Measurements from ENCODE around the gene DNER.

The DNER gene

DNA sequence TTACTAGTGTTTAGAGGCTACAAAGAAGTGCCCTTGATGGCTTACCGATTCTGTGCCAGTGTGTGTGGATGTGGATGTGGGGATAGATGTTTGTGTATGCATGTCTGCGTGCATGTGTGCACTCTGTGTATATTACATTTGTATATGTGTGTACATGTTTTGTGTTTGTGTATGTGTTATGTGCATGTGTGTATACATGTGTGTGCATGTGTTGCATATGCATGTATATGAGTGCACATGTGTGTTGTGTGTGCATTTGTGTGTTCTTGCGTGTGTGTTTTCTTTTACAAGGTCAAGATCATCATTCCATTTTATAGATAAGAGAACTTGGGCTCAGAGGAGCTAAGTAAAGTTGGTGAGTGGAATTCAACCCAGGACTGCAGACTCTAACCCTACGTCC lies 226.1 kb downstream of the DNER start:
- no peak for DNase-seq (ENCODE audit: low read depth)

DNA sequence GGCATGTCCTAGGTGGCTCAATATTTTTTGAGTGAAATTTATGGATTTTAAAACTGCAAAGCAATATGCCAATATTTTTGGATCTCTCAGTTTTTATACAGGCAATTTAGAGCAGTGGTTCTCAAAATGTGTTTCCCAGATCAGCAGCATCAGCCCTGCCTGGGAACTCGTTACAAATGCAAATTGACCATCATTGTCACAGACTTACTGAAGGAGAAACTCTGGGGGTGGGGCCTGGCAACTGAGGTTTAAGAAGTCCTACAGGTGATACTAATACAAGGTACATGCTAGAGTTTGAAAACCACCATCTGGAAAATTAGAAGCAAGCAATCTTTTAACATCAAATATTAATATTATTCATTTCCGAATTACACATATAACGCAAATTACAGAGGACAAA lies 227.7 kb downstream of the DNER start:
- DNase-seq (ENCODE audit: low read depth) = no peak

DNA sequence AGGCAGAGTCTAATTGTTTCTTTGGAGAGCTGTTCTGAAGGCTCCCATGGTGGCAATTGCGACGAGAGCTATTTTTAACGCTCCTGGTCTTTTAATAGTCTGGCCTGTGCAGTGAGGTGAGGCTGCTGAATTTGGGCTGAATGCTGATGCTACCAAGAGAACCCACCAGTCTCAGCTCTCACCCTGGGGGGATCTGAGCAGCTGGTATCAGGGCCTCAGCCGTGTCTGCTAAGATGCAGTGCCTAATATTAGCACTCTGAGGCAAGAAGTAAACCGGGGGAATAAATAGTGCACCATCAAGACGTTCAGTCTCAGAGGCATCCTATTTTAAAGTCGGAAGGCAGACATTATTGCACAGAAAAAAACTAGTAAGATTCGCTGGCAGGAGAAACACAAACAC lies 228.5 kb downstream of the DNER start:
- DNase-seq (ENCODE audit: low read depth) = no peak

DNA sequence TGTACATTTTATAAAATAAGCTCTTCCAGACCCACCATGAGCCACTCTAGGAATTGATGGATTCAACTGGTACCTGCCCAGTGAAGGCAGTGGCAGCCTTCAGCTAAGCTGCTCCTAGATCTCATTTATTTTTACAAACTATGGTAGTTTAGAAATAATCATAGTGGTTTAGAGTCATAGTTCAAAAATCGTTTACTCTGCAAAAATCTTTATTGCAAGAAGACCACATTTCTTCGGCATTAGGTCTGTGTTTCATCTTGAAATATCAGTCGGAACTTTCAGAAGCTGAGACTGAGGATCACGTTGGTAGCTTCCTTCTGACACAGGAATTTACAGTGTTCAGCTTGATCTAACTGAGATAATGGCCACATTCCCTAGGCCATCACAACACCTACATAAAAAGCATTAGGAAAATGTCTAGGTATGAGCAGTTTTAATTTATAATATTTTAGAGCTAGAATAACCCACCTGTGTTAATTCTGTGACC lies 237.0 kb downstream of the DNER start:
- no peak for DNase-seq (ENCODE audit: low read depth)

DNA sequence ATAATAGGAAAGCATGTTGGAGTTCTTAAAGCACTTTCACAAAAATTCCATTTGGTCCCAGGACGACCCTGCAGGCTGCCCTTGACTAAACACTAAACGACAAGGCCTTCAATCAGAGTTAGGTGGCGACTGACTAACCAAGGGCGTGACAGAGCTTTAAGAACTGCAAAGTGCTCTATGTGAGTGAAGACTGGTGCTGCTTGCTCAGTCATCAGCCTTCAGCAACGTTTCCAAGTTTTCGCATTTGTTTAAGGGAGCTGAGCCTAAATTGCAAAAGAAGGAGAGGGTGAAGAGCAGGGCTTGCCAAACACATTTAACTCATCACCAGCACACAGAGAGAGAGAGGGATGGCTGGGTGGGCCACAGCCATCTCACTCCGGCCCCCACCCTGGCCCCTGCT lies 238.6 kb downstream of the DNER start:
- DNase-seq (ENCODE audit: low read depth) = no peak

DNA sequence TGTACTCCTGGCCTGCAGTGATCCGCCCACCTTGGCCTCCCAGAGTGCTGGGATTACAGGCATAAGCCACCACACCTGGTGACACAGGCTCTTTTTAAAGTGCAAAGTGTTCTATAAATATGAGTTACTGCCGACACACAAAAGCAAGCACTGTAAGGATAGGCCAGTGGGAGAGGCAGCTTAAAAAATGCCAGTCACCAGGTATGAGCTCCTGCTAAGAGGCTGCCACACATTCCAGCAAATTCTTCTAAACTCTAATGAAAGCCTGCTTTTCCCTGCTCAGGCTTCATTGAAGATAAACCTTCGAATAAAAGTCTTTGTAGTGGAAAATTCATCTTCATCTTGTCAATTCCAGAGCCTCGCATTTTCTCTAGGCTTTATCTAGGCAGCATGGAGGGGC lies 240.2 kb downstream of the DNER start:
- no peak for DNase-seq (ENCODE audit: low read depth)

DNA sequence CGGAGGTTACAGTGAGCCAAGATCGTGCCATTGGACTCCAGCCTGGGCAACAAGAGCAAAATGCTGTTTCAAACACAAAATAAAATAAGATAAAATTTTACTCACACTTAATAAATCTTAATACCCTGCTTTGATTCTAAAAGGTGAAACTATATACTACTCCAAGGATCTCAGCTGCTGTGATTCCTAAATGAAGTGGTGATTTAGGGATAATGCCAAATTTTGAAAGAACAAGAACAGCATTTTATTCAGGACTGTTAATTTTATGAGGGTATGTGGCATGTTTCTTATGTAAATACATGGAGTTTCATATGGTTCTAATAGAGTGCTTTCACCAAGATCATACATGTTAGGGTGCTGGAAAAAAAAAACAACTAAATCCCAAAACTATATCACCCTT lies 243.6 kb downstream of the DNER start:
- DNase-seq (ENCODE audit: low read depth) = no peak

DNA sequence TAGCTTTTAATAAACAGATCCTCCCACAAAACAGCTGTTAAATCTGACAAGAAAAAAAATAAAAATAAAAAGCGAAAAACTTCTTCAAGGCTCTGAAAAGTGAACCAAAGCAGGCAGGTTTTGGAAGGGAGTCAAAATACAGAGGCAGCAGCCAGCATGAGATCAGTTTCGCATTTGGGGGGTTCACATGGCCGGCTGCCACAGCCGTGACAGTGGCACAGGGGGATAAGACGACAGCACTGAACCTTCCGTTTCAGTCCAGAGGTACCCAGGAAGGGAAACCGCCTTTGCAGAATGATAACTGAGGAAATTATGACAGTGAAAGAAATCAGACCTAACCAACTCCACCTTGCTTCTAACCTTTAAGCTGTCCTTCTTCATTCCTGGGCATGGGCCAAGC lies 246.6 kb downstream of the DNER start:
- no peak for DNase-seq (ENCODE audit: low read depth)

DNA sequence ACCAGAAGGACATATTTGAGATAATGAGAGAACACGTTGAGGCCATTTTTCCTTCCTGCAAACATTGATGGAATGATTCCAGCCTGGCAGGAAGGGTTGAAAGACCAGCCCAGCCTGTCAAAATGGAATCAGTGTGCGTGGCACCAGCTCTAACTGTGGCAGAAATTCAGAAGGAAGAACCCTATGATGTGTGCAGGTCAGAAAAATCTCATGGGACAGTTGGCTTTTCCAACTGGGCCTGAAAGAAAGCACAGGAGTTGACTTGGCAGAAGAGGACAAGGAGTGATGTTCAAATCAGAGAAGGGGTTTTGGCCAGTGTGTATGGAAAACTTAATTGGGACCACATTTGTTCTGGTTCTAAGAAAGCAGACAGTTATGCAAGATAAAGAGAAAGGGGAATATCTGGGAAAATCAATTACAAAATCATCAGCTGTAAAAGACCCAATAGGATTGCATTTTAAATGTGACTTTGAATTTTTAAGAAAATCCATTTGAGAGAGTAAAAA lies 250.5 kb downstream of the DNER start:
- DNase-seq (ENCODE audit: low read depth) = no peak

DNA sequence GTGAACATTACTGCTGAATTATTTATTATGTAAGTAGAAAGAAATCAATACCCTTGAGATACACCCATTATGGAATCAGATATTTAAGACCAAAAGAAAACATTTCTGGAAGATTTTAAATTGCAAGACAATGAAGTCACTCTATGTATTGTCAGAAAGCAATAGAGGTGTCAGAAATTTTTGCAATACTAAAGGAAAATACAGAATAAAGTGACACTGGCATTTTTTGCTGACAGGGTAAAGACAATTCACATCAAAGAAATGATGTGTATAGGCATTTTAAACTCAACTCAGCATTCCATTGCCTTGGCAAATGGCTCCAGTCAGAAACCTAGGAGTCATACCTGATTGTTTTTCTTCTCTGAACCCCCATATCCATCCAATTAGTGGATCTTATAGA lies 252.2 kb downstream of the DNER start:
- DNase-seq (ENCODE audit: low read depth) = no peak

DNA sequence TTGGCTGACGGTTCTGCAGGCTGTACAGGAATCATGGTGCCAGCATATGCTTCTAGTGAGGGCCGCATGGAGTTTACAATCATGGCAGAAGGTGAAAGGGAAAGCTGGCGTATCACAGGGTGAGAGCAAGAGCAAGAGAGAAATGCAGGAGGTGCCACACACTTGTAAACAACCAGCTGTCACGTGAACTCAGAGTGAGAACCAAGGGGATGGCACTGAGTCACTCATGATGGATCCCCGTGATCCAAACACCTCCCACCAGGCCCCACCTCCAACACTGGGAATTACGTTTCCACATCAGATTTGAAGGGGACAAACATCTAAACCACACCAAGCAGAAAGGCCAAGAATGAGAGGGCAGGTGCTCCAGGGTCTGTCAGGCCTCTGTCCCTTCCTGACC lies 258.3 kb downstream of the DNER start:
- no peak for DNase-seq (ENCODE audit: low read depth)

DNA sequence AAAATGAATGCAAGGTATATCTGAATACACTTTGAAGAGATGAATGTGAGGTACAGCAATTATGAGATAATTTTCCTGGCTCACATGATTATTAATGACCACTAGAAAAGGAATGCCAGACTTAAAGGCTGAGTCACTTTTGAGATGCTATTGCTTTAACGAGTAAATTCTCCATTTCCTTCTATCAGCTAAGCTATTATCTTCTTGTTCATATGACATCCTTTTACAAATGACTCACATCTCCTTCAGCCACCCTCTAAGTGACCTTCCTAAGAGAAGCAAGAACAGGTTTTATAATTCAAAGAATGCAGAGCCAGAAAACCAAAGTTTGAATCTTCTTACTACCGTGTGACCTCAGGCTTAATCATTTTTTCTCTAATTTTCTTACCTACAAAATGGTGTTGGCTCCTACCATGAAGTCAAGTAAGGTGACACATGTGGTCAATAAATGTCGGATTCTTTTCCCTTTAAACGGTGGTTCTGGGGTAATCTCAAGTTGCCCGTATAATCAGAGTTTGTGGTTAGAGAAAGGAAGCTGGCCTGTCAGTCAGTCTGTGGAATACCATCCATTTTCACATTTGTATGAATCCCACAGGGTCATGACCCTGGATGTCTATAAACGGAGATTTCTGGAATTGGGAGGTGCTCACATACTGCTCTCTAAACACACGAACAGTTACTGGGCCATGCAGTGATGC lies 259.3 kb downstream of the DNER start:
- peak; percentile 87 for DNase-seq (ENCODE audit: low read depth)

DNA sequence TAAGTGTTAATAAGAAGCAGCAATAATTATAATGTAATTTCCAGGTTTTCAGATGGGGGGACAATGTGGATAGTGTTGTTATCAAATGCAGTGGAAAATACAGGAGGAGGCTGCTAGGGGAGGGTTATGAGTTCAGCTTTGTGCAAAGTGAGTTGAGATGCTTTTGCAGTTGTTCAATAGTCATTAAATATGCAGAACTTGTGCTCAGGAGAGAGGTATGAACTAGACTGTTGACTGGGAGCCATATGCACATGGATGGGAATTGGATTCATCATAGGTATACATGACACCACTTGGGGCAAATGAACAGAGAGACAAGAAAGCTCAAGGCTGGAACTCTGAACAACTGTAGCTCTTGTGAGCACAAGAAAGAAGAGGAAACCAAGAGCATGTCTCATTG lies 261.1 kb downstream of the DNER start:
- DNase-seq (ENCODE audit: low read depth) = no peak

DNA sequence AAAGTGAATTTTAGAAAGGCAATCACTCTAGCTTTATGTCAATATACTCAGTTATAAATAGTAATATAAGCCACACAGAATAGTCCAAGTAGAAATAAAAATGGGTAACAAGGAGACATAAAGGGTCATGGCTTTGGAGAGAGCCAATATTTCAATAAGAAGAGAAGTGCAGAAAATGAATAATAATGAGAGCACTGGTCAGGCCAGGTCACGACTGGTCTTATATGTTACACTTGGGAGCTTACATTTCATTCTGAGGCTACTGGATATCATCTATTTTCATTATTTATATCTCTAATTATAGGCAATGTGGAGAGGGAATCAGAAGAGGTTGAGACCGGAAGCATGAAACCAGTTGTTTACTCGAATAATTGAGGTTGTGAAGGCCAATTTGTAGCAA lies 262.5 kb downstream of the DNER start:
- DNase-seq (ENCODE audit: low read depth) = no peak

DNA sequence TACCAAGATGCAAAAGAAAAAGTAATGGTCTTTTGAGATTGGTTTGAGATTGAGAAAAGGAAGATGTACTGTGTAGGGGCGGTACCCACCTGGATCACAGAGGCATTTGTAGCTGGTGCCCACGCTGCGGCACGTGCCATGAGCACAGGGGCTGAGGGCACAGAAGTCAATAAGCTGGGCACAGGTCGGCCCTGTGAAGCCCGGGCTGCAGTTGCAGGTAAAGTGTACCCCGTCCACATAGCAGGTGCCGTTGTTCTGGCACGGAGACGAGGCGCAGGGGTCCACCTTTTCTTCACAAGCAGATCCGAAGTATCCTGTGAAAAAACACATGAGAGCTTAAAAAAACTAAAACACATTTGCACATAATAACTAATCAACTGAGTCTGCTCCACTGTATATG lies 267.1 kb downstream of the DNER start:
- DNase-seq (ENCODE audit: low read depth) = no peak

DNA sequence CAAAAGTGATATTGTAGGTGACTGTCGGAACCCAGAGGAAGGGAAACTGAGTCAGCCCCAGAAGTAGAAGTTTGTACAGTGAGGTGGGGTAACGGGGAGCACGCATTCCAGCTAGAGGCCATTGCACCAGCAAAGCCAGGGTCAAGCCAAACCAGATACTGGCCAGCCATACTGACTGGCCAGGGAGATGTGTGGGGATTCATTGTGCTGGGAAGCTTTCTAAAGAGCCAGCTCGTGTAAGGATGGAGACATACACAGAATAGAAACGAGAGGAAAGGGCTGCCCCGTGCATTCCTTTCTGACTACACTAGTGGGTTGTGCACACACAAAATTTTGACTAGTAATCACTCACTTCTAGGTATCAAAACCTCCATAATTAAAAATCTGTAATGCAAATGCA lies 268.0 kb downstream of the DNER start:
- no peak for DNase-seq (ENCODE audit: low read depth)

DNA sequence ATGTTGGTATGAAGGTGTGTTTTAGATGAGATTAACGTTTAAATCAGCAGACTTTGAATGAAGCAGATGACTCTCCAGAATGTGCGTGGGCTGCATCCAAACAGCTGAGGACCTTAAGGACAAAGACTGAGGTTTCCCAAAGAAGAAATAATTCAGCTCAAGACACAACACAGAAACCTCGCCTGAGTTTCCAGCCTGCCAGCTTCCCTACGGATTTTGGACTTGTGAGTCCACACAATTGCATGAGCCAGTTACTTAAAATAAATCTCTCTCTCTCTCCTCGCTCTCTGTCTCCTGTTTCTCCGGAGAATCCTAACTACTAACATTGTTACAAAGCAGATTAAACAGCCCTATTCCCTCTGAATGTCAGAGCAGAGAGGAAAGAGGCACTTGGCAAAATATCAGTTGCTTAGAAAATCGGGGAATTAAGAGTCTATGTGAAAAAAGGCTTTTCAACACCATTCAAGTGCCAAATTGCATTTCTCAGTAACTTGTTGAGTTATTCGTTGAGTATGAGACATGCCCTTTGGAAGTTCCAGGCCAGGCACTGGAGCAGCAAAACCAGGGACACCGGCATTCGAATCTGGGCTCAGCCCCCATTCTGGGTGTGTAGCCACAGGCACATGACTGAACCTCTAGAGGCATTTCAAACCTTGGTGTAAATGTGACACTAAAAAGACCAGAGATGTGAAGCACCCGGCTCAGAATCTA lies 268.7 kb downstream of the DNER start:
- no peak for DNase-seq (ENCODE audit: low read depth)

DNA sequence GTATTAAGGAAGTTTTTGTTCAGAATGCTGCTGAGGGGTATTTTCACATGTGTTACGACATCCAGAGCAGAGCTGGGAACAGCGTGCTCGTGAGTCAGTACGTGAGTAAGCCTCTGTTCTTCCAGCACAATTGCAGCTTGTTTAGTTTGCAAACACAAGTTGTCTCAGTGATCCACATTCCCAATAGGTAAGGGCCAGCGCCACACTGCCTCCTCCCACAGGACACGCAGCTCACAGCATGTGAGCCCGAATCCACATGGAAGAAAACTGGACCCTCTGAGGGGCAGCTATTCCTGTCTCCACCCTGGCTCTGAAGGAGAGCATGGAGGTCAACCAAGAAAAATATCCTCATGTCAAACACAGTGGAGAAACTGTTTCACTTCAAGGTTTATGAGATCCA lies 269.3 kb downstream of the DNER start:
- peak; percentile 94 for DNase-seq (ENCODE audit: low read depth)

DNA sequence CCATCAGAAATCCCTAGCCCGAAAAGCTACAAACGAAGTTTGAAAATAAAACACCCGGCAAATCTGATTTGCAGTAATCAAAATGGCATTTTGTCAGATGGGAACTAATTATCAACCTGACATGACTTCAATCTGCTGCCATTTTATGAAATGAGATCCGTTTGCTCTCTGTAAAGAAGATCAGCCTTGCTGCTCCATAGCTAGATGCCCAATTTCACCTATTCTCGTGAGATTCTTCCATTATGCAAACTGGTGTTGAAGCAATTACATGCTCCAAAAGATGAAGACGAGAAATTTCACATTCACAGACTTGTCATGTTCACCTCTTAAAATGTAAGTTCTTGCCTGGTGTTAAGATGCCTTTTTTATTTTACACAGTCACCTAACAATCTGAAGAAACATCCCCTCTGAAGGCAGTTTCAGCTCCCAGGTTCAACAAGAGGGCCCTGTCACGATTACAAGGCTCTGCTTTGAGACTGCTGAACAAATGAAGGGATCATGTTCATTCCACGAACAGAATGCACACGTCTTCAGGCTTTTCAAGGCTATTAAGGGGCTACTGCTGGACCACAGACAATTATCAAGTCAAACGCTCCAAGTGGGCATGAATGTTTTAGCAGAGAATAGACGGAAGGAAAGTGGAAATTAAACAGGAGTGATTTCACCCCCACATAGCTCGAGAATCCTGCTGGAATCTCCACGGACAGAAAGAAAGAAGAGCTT lies 270.6 kb downstream of the DNER start:
- no peak for DNase-seq (ENCODE audit: low read depth)

DNA sequence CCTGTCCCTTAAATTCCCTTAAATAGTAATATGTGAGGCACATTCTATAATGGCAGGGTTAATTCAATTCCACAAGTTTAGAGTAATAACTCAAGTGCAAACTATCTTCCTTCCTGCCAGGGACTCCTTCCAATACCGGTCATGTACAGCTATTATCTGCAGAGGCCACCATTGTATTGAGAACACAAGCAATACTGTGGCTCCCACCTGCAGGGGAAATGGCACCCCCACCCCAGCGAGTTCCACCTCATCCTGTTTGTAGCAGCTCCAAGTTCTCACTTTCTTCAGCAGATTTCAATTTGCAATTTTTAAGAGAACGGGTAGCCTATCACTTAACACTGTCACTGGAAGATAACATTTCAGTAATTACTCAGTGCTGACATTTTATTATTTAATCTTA lies 271.2 kb downstream of the DNER start:
- DNase-seq (ENCODE audit: low read depth) = no peak

DNA sequence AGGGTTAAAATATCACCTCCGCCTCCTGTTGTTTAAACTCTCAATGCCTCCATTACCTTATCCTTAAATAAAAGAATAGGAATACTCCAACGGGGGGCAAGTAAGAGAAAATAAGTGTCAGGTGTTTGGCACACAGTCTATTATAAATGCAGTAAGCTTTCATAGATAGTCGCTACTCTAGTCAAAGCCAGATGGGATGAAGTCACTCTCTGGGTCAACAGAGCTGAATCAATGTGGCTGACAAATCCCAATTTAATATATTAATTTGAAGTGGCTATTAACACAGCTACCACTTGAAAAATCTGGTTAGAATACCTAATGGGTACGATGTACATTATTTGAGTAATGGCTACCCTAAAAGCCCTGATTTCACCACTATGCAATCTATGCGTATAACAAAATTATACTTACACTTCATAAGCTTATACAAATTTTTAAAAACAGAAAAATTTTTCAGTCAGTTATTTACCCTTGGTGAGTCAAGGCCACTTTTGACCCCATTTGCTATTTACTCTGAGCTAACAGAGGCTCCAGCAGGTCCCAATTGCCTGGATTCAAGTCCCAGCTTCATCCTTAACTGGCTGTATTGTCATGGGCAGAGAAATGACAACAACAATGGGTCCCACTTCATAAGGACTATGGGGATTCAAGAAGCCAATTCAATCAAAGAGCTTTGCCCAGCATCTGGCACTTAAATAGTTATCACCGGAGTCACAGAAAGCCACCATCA lies 275.8 kb downstream of the DNER start:
- no peak for DNase-seq (ENCODE audit: low read depth)

DNA sequence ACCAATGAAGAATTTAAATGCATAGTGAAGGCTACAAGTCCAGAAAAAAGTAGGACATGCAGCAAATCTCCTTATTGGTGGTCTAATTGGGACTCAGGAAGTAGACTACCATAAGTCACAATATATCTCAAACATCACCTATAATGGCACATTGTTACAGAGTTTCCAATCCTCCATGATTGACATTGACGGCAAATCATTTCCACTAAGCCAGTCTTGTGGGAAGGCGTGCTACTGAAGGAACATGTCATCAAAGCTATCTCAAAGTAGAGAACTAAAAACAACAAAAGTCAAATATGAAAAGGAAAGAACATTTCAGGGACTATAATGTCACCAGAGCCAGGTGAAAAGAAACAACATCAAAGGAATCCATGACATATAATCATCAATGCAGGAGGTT lies 276.9 kb downstream of the DNER start:
- no peak for DNase-seq (ENCODE audit: low read depth)
